Measurements from ENCODE around the gene RBP4.

Gene RBP4

GRCh38 chr10:93591065-93591808, 9.8 kb downstream of the RBP4 start:
- no peaks in the 10 kb centered on the region for H3K4me1 Mint-ChIP-seq
- H3K36me3 Mint-ChIP-seq (ENCODE audit: insufficient read depth) = peaks cover 1% of the 10 kb centered on the region
- DNase-seq (ENCODE audit: low spot score in 2 of 2) (no peak), ATAC-seq (replicated peaks; ENCODE audit: extremely low read depth, poor library complexity, severe bottlenecking) (no peak)
- peaks cover 34% of the 10 kb centered on the region for H3K27me3 Mint-ChIP-seq
- H3K27ac Mint-ChIP-seq (ENCODE audit: low read depth) = no peak overlapping the region
- H3K4me3 Mint-ChIP-seq = no peak overlapping the region
- no peaks in the 10 kb centered on the region for H3K9me3 Mint-ChIP-seq

DNA sequence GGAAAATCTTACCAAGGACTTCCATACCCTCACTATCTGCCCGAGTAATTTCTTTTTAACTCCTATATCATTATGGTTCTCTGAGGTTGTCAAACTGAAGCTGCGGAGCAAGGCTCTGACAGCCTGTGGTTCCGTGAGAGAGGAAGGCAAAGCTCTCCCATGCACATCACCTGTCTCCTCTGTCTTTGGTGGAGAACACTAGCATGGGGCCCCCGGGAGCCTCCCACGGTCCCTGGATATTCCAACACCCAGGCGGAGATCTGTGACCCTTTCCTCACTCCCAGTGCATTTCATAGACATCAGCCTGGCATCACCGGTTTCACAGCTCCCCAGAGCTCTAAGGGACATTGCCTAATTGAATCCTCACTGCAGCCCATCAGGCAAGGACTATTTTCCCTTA, 10.4 kb downstream of the RBP4 start:
- Mint-ChIP-seq H3K27ac (ENCODE audit: low read depth) (no peak overlapping the region), H3K4me3 (no peak overlapping the region), H3K4me1 (no peaks in the 10 kb centered on the region), H3K9me3 (no peaks in the 10 kb centered on the region), H3K27me3 (peaks cover 34% of the 10 kb centered on the region), H3K36me3 (ENCODE audit: insufficient read depth) (peaks cover 1% of the 10 kb centered on the region)
- no peak for ATAC-seq (replicated peaks; ENCODE audit: extremely low read depth, poor library complexity, severe bottlenecking)
- DNase-seq (ENCODE audit: low spot score in 2 of 2) = no peak

DNA sequence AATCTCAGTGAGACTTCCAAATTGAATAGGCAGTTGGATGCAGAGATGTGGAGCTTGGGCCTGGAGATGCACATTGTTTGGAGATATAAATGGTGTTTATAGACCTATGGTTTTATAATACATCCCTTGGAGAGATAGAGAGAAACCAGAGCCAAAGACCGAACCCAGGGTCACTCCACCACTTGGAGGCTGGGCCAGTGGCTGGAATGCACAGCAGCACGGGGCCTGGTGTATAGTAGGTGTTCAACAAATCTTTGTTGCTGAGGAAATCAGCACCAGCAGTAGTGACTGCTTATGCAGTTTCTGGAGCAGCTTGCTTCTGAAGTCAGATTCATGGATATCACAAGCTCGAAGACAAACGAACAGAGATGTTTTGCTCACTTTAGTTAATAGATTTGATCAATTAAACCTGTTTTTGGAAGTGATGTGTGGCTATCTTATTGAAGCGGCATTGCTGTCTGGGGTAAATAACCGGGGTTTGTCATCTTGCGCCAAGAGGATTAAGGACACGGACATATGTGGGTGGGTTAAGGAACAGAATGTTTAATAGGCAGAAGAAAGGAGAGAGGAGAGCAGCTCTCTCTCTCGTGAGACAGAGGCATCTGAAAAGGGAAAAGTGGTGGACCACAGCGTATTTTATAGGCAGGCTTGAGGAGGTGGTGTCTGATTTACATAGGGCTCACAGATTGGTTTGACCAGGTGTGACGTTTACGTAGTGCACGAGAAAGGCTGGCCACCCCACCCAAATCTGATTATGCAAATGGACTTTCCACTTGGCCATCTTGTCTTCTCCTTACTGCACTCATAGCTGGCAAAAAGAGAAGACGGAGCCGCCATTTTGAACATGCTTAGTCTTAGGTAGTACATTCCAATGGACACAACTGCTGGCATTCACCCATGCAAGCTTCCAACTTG, 11.1 kb downstream of the RBP4 start:
- no peaks in the 10 kb centered on the region for H3K4me1 Mint-ChIP-seq
- DNase-seq (ENCODE audit: low spot score in 2 of 2) (no peak), ATAC-seq (replicated peaks; ENCODE audit: extremely low read depth, poor library complexity, severe bottlenecking) (no peak)
- peaks cover 34% of the 10 kb centered on the region for H3K27me3 Mint-ChIP-seq
- H3K27ac Mint-ChIP-seq (ENCODE audit: low read depth) = no peak overlapping the region
- no peaks in the 10 kb centered on the region for H3K9me3 Mint-ChIP-seq
- H3K36me3 Mint-ChIP-seq (ENCODE audit: insufficient read depth) = peaks cover 1% of the 10 kb centered on the region
- no peak overlapping the region for H3K4me3 Mint-ChIP-seq

GRCh38 chr10:93584445-93584844, 16.6 kb downstream of the RBP4 start:
- H3K9me3 Mint-ChIP-seq = peaks cover 10% of the 10 kb centered on the region
- no peak overlapping the region for H3K27ac Mint-ChIP-seq (ENCODE audit: low read depth)
- H3K27me3 Mint-ChIP-seq = peaks cover 26% of the 10 kb centered on the region
- DNase-seq (ENCODE audit: low spot score in 2 of 2) = no peak
- no peaks in the 10 kb centered on the region for H3K36me3 Mint-ChIP-seq (ENCODE audit: insufficient read depth)
- H3K4me3 Mint-ChIP-seq = no peak overlapping the region
- ATAC-seq (replicated peaks; ENCODE audit: extremely low read depth, poor library complexity, severe bottlenecking) = no peak
- H3K4me1 Mint-ChIP-seq = no peaks in the 10 kb centered on the region

DNA sequence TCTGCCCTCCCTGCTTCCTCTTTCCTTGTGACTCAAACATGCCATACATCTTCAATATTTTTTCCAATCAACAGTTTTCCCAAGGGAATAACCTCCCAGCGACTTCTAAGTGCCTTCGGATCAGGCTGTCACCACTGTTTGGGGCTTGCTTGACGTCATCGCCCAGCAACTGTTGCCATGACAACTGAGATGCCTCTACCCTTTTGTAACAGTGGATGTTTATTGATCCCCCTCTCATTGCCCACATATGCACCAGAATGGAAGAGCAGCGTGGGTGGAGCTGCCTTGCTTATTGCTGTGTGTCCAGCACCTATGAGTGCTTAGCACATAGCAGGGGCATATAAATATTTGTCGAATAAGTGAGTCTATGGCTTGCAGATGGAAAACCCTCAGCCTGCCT, 20.2 kb downstream of the RBP4 start:
- no peak overlapping the region for H3K4me3 Mint-ChIP-seq
- H3K9me3 Mint-ChIP-seq = peaks cover 14% of the 10 kb centered on the region
- no peaks in the 10 kb centered on the region for H3K36me3 Mint-ChIP-seq (ENCODE audit: insufficient read depth)
- no peak for ATAC-seq (replicated peaks; ENCODE audit: extremely low read depth, poor library complexity, severe bottlenecking)
- H3K4me1 Mint-ChIP-seq = no peaks in the 10 kb centered on the region
- no peak overlapping the region for H3K27ac Mint-ChIP-seq (ENCODE audit: low read depth)
- peaks cover 21% of the 10 kb centered on the region for H3K27me3 Mint-ChIP-seq
- DNase-seq (ENCODE audit: low spot score in 2 of 2) = no peak

DNA sequence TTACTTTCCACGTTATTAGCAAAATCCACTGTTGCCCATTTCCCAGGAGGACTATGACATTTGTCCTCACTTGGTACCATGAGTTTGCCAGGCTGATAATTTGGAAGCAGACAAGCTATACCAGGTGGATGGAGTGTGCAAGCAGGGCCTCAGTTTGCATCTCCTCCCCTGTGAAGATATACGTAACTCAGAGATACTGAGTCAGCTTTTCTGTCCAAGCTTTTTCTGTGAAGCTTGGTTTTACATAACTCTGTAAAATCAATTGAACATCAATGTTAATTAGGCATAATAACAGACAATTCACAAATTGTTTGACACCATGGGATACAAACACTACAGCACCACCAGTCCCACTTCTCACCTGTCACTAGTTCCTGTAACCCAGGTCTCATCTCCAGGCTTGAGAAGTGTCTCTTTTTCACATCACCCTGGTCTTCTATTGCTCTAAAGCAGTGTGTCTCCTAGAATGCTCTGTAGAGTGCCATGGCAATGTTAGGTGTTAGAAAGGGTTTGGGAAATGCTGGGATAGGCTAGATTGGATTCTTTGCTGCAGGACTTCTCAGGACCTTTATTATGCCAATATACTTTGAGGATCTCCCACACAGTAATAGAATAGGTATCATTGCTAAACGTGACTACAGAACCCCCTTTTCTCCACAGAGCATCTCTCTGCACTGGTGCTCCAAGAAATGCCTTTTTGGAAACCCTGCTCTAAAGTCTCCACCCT, 20.9 kb downstream of the RBP4 start:
- no peak overlapping the region for H3K4me3 Mint-ChIP-seq
- H3K27ac Mint-ChIP-seq (ENCODE audit: low read depth) = no peak overlapping the region
- H3K36me3 Mint-ChIP-seq (ENCODE audit: insufficient read depth) = no peaks in the 10 kb centered on the region
- H3K9me3 Mint-ChIP-seq = peaks cover 14% of the 10 kb centered on the region
- peaks cover 21% of the 10 kb centered on the region for H3K27me3 Mint-ChIP-seq
- no peak for DNase-seq (ENCODE audit: low spot score in 2 of 2)
- H3K4me1 Mint-ChIP-seq = no peaks in the 10 kb centered on the region
- ATAC-seq (replicated peaks; ENCODE audit: extremely low read depth, poor library complexity, severe bottlenecking) = no peak

DNA sequence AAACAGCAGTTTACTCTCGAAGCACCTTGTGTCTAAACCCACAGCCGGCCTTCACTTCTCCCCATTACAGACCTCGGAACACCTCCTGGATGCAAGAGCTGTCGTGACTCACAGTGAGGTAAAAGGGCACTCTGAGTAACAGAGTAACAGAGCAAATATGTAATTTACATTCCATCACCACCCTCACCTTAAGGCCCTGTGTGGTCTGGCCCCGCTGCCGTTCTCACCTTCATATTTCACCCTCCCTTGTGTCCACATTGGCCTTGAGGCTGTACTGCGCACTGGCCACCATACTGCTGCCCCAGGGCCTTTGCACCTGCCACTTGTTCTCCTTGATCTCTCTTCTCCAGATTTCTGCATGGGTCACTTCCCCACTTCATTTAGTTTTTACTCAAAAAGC, 21.9 kb downstream of the RBP4 start:
- peaks cover 14% of the 10 kb centered on the region for H3K9me3 Mint-ChIP-seq
- H3K4me1 Mint-ChIP-seq = no peaks in the 10 kb centered on the region
- peaks cover 21% of the 10 kb centered on the region for H3K27me3 Mint-ChIP-seq
- ATAC-seq (replicated peaks; ENCODE audit: extremely low read depth, poor library complexity, severe bottlenecking) (no peak), DNase-seq (ENCODE audit: low spot score in 2 of 2) (no peak)
- no peaks in the 10 kb centered on the region for H3K36me3 Mint-ChIP-seq (ENCODE audit: insufficient read depth)
- no peak overlapping the region for H3K27ac Mint-ChIP-seq (ENCODE audit: low read depth)
- no peak overlapping the region for H3K4me3 Mint-ChIP-seq

- no peak overlapping the region for H3K27ac Mint-ChIP-seq (ENCODE audit: low read depth)
- peaks cover 36% of the 10 kb centered on the region for H3K27me3 Mint-ChIP-seq
- no peak overlapping the region for H3K4me3 Mint-ChIP-seq
- DNase-seq (ENCODE audit: low spot score in 2 of 2) = no peak
- H3K4me1 Mint-ChIP-seq = no peaks in the 10 kb centered on the region
- no peak for ATAC-seq (replicated peaks; ENCODE audit: extremely low read depth, poor library complexity, severe bottlenecking)
- no peaks in the 10 kb centered on the region for H3K36me3 Mint-ChIP-seq (ENCODE audit: insufficient read depth)
- peaks cover 14% of the 10 kb centered on the region for H3K9me3 Mint-ChIP-seq
These were observed 23.5 kb downstream of the RBP4 start for GRCh38 chr10:93577565-93577964.

- DNase-seq (ENCODE audit: low spot score in 2 of 2) (no peak), ATAC-seq (replicated peaks; ENCODE audit: extremely low read depth, poor library complexity, severe bottlenecking) (no peak)
- H3K4me1 Mint-ChIP-seq = no peaks in the 10 kb centered on the region
- no peaks in the 10 kb centered on the region for H3K36me3 Mint-ChIP-seq (ENCODE audit: insufficient read depth)
- peaks cover 43% of the 10 kb centered on the region for H3K27me3 Mint-ChIP-seq
- H3K27ac Mint-ChIP-seq (ENCODE audit: low read depth) = no peak overlapping the region
- H3K4me3 Mint-ChIP-seq = no peak overlapping the region
- H3K9me3 Mint-ChIP-seq = peaks cover 14% of the 10 kb centered on the region
These were observed 24.1 kb downstream of the RBP4 start for GRCh38 chr10:93576888-93577287.

DNA sequence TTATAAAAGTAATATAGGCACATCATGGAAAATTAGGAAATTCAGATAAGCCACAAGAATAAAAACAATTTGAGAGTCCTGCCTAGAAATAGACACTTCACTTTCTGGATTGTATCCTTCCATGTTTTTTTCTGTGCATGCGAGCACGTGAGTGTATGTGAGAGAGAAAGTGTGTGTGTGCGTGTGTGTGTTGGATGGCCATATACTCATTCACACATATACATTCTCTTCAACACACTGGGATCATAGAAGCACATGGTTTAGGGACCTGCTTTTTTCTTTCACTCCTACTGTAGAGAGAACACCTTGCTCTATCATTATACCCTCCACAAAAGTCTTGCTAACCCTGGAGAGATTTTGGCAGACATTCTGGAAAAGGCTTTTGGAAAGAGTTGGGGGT, 27.1 kb downstream of the RBP4 start:
- Mint-ChIP-seq H3K36me3 (ENCODE audit: insufficient read depth) (no peaks in the 10 kb centered on the region), H3K4me3 (no peak overlapping the region), H3K9me3 (no peaks in the 10 kb centered on the region), H3K27ac (ENCODE audit: low read depth) (no peak overlapping the region), H3K4me1 (no peaks in the 10 kb centered on the region), H3K27me3 (peaks cover 52% of the 10 kb centered on the region)
- no peak for DNase-seq (ENCODE audit: low spot score in 2 of 2)
- no peak for ATAC-seq (replicated peaks; ENCODE audit: extremely low read depth, poor library complexity, severe bottlenecking)

GRCh38 chr10:93573051-93573909, 27.8 kb downstream of the RBP4 start:
- Mint-ChIP-seq H3K27ac (ENCODE audit: low read depth) (no peak overlapping the region), H3K9me3 (no peaks in the 10 kb centered on the region), H3K4me1 (no peaks in the 10 kb centered on the region), H3K27me3 (peaks cover 53% of the 10 kb centered on the region), H3K36me3 (ENCODE audit: insufficient read depth) (no peaks in the 10 kb centered on the region), H3K4me3 (no peak overlapping the region)
- ATAC-seq (replicated peaks; ENCODE audit: extremely low read depth, poor library complexity, severe bottlenecking) (no peak), DNase-seq (ENCODE audit: low spot score in 2 of 2) (no peak)

GRCh38 chr10:93572606-93573005, 28.4 kb downstream of the RBP4 start:
- DNase-seq (ENCODE audit: low spot score in 2 of 2) = no peak
- ATAC-seq (replicated peaks; ENCODE audit: extremely low read depth, poor library complexity, severe bottlenecking) = no peak
- Mint-ChIP-seq H3K27ac (ENCODE audit: low read depth) (no peak overlapping the region), H3K4me1 (no peaks in the 10 kb centered on the region), H3K27me3 (peaks cover 60% of the 10 kb centered on the region), H3K9me3 (no peaks in the 10 kb centered on the region), H3K36me3 (ENCODE audit: insufficient read depth) (no peaks in the 10 kb centered on the region), H3K4me3 (no peak overlapping the region)
